Retinal pigment epithelial cell (primary cell): ENCODE measurements around the gene CENPC.
A peak's percentile ranks its signal among the peaks of the same experiment; 100 is the strongest.
"Not testable (repeated sequence)": the region's sequence is repeated elsewhere in the genome, so short reads cannot be mapped to it uniquely, and the experiment has no call there.

ENCODE experiments used
- DNase-seq: peaks from one replicate; pipeline ENCODE4 v3.0.0-alpha.2; 2010; ENCODE audit warnings: low read depth
- H3K4me3 ChIP-seq: 2 replicates; pipeline ENCODE4 v1.5.1; 2011; ENCODE audit warnings: mild to moderate bottlenecking, low read length, control low read depth, moderate library complexity
- TF ChIP-seq, protein P1 (sequence below): conservative IDR thresholded peaks from 2 replicates; pipeline ENCODE4 v1.5.1; 2011; ENCODE audit warnings: low read depth, low read length, control low read depth, inconsistent platforms

CENPC gene

DNA sequence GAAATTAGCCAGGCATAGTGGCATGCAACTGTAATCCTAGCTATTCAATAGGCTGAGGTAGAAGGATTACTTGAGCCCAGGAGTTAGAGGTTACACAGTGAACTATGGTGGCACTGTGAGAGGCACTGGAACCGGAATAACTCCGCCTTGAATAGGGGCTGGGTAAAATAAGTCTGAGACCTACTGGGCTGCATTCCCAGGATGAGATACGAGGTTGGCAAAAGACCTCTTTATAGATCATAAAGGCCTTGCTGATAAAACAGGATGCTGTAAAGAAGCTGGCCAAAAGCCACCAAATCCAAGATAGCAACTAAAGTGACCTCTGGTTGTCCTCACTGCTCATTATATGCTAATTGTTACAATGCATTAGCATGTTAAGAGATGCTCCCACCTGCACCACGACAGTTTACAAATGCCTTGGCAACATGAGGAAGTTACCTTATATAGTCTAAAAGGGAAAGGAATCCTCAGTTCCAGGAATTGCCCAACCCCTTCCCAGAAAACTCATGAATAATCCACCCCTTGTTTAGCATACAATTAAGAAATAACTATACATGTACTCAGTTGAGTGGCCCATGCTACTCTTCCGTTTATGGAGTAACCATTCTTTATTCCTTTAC lies 88.6 kb downstream of the CENPC start:
- H3K4me3 ChIP-seq: no peak overlapping the region
- TF ChIP-seq, protein P1, sequence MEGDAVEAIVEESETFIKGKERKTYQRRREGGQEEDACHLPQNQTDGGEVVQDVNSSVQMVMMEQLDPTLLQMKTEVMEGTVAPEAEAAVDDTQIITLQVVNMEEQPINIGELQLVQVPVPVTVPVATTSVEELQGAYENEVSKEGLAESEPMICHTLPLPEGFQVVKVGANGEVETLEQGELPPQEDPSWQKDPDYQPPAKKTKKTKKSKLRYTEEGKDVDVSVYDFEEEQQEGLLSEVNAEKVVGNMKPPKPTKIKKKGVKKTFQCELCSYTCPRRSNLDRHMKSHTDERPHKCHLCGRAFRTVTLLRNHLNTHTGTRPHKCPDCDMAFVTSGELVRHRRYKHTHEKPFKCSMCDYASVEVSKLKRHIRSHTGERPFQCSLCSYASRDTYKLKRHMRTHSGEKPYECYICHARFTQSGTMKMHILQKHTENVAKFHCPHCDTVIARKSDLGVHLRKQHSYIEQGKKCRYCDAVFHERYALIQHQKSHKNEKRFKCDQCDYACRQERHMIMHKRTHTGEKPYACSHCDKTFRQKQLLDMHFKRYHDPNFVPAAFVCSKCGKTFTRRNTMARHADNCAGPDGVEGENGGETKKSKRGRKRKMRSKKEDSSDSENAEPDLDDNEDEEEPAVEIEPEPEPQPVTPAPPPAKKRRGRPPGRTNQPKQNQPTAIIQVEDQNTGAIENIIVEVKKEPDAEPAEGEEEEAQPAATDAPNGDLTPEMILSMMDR: no peak
- no peak for DNase-seq

DNA sequence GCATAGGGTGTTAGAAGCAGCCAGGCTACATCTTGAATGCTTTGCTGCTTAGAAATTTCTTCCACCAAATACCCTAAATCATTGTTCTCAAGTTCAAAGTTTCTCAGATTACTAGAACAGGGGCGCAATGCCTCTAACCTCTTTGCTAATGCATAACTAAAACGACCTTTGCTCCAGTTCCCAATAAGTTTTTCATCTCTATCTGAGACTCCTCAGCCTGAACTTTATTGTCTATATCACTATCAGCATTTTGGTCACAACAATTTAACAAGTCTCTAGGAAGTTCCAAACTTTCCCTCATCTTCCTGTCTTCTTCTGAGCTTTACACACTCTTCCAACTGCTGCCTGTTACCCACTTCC lies 92.5 kb downstream of the CENPC start:
- not testable (repeated sequence) for H3K4me3 ChIP-seq, DNase-seq

DNA sequence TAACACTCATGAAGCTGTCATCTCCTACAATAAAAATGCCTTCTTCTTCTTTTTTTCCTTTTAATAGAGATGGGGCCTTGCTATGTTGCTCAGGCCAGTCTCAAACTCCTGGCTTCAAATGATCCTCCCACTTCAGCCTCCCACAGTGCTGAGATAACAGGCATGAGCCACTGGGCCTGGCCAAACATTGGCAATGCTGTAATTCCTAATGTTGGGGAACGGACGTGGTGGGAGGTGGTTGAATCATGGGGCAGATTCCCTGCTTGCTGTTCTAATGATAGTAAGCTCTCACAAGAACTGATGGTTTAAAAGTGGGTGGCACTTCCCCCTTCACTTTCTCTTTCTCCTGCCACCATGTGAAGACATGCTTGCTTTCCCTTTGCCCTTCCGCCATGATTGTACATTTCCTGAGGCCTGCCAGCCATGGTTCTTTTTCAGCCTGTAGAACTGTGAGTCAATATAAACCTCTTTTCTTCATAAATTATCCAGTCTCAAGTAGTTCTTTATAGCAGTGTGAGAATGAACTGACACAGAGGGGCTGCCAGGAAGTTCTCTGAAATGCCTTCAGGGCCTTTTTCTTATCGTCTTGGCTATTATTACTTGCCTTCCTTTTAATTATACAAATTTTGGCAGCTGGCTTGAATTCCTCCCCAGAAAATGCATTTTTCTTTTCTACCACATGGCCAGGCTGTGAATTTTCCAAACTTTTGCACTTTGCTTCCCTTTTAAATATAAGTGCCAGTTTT lies 93.0 kb downstream of the CENPC start:
- TF ChIP-seq, protein P1: no peak
- DNase-seq: no peak
- no peak overlapping the region for H3K4me3 ChIP-seq

DNA sequence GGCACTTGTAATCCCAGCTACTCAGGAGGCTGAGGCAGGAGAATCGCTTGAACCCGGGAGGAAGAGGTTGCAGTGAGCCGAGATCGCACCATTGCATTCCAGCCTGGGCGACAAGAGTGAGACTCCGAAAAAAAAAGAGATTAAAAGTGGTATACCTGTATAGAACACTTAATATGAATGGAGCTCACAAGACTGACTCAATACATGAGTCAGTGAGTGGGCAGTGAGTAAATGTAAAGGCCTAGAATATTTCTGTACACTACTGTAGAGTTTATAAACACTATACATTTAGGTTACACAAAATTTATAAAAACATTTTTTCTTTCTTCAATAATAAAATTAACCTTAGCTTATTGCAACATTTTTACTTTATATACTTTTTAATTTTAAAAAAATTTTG lies 93.8 kb downstream of the CENPC start:
- TF ChIP-seq, protein P1: no peak
- DNase-seq: no peak

DNA sequence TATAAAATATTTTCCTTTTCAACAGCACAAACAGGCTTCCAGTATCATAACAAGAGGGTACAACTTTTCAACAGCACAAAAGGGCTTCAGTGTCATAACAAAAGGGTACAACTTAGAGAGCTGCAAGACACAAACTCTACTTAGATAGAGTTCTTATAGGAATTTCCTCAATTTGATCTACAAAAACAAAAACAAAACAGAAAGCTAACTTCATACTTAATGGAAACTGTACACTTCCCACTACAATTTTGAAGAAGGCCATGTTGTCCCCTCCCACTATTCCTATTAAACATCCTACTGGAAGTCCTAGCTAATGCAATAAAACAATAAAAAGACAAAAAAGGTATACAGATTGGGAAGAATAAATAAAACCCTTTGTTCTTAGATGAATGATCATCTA lies 96.7 kb downstream of the CENPC start:
- no peak overlapping the region for H3K4me3 ChIP-seq
- TF ChIP-seq, protein P1: no peak
- no peak for DNase-seq

More for the DNA sequence above, 93.8 kb downstream of the CENPC start:
- H3K4me3 ChIP-seq: no peak overlapping the region

DNA sequence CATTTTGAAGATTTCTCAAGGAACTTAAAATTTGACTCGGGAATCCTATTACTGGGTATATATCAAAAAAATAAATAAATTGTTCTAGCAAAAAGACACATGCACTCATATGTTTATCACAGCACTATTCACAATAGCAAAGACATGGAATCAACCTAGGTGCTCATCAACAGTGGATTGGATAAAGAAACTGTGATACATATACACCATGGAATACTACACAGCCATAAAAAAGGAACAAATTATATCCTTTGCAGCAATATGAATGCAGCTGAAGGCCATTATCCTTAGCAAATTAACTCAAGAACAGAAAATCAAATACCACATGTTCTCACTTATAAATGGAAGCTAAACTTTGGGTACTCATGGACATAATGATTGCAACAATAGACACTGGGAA lies 97.4 kb downstream of the CENPC start:
- TF ChIP-seq, protein P1: no peak
- DNase-seq: no peak
- no peak overlapping the region for H3K4me3 ChIP-seq

DNA sequence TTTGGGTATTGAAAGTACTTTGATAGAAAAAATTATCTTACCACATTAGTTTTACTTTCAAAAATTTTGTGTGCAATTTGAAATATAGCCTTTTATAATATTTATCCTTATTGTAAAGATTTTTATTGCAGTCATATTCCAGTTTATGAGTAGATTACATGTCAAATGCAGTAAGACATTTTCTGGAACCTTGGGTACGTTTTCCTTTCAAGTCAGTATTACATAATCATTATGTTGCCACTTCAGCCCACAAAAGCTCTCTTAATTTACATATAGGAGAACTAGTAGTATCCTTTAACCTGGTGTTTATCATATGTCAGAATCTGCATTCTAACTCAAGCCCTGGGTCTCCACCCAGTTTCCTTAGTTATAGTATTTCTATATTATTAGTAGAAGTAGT lies 98.5 kb downstream of the CENPC start:
- TF ChIP-seq, protein P1: no peak
- no peak for DNase-seq
- H3K4me3 ChIP-seq: no peak overlapping the region

DNA sequence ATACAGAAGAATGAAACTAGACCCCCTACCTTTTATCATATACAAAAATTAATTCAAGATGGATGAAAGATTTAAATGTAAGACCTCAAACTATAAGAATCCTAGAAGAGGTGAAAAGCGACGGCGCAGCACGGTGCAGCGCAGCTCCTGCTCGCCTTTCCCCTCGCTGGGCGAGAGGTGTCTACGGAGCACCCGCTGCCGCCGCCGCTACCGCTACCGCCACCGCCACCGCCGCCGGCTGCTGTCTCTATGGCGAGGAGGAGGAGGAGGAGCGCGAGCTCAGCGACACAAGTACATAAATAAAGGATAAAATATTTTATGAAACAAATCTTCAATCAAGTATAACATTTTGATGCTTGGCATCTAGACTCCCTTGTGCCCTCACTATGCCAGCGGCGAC lies 99.4 kb downstream of the CENPC start:
- H3K4me3 ChIP-seq: peak overlapping the region; percentile 16
- not testable (repeated sequence) for DNase-seq
